Mammary epithelial cell (primary cell): ENCODE results near the gene CLDND2.
"Not testable (repeated sequence)": the region's sequence is repeated elsewhere in the genome, so short reads cannot be mapped to it uniquely, and the experiment has no call there.

ENCODE experiments used
- EZH2 ChIP-seq: IDR thresholded peaks from 2 replicates; pipeline ENCODE4 v1.6.1; 2012; ENCODE audit warnings: low read length, inconsistent platforms, borderline replicate concordance
- TF ChIP-seq, protein P1 (sequence below), 2 donors: IDR thresholded peaks in 1 of 2; conservative IDR thresholded peaks in 1 of 2; 2 replicates each; pipeline ENCODE4 v1.5.1; 2011 to 2012; ENCODE audit warnings: inconsistent platforms in 2 of 2, low read length in 2 of 2, mild to moderate bottlenecking in 2 of 2, control low read depth in 1 of 2, low read depth in 1 of 2; ENCODE audit not compliant: insufficient read depth in 1 of 2; ENCODE audit errors: extremely low read depth in 1 of 2

DNA sequence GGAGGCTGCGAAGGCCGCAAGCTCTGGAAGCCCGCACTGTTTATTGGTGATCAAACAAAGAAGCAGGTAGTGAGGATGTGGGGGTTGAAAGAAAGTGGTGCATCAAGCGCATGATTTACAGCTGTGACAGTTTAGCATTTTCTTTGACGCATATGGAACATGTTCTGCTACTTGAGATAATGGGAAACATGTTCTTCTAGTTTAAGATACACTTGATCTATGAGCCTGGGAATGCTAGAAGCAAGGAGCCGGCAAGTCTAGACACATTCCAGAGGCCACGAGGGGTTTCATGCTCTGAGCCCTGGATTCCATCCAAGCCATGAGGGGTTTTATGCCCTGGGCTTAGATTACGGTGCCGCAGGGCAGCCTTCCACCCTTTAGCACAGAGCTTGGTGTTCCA, 28.6 kb upstream of the CLDND2 start:
- TF ChIP-seq, protein P1, sequence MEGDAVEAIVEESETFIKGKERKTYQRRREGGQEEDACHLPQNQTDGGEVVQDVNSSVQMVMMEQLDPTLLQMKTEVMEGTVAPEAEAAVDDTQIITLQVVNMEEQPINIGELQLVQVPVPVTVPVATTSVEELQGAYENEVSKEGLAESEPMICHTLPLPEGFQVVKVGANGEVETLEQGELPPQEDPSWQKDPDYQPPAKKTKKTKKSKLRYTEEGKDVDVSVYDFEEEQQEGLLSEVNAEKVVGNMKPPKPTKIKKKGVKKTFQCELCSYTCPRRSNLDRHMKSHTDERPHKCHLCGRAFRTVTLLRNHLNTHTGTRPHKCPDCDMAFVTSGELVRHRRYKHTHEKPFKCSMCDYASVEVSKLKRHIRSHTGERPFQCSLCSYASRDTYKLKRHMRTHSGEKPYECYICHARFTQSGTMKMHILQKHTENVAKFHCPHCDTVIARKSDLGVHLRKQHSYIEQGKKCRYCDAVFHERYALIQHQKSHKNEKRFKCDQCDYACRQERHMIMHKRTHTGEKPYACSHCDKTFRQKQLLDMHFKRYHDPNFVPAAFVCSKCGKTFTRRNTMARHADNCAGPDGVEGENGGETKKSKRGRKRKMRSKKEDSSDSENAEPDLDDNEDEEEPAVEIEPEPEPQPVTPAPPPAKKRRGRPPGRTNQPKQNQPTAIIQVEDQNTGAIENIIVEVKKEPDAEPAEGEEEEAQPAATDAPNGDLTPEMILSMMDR (conservative IDR thresholded peaks at IDR 0.05 in 1 of 2, IDR thresholded peaks at IDR 0.05 in 1 of 2; ENCODE audit: extremely low read depth in 1 of 2, insufficient read depth in 1 of 2, low read depth in 1 of 2, low read length in 2 of 2), result not testable (repeated sequence)
- TF ChIP-seq EZH2, result not testable (repeated sequence)
